ENCODE results near the gene RRM1. TPM values are rescaled to one million over a fixed set of nuclear protein-coding genes. Genes with fewer than 3 reads are reported as not detected.
"Not testable (repeated sequence)": the region's sequence is repeated elsewhere in the genome, so short reads cannot be mapped to it uniquely, and the experiment has no call there.

RRM1 gene
- total and polyA plus RNA-seq, 10 of the 15 experiments (the other 5 are each of a cell fraction or from before 2014, with no cell fraction given) = 94.0 to 255 (median 148) TPM

DNA sequence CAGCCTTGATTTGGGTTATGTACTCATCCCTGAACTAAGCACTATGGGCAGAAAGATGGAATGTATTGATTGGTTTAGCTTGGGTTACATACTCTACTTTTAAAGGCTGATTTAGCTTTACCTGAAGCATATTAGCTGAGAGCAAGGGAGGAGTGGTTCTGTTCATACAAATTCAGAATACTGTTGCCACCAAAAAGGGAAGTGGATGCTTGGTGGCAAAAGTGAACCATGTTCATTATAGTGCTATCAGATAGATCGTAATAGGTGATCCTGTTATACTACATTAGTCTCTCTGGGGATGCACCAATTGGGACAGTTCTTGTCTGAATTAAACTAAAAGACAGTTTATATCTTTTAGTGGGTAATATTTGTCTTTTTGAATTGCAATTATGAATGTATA is 44.5 kb upstream of the RRM1 start:
- no TSS peak for BruUV-seq (replicated peaks)
- no peaks in the 10 kb centered on the region for H3K4me1 ChIP-seq (ENCODE audit: control insufficient read depth, insufficient read depth, low read length)
- no peaks in the 10 kb centered on the region; a peak in 2 of 4 replicates for H3K36me3 ChIP-seq (ENCODE audit: control insufficient read depth in 2 of 2, insufficient read depth in 2 of 2, low read length in 1 of 2)
- no peak overlapping the region for H3K4me3 ChIP-seq
- H3K27me3 ChIP-seq (replicated peaks in 1 of 2; ENCODE audit: control insufficient read depth in 2 of 2, insufficient read depth in 2 of 2, low read length in 1 of 2) = no peaks in the 10 kb centered on the region
- ATAC-seq = no peak
- no peaks in the 10 kb centered on the region for H3K79me2 ChIP-seq (ENCODE audit: control insufficient read depth, insufficient read depth, low read length)
- FAIRE-seq = no peak
- intact Hi-C loops (cut with micrococcal nuclease; ENCODE audit: unreplicated experiment) = no loop called here
- WGBS (ENCODE audit: insufficient coverage, insufficient replicate concordance, low lambda C conversion rate, missing lambda C conversion rate) = 50% methylated on average over 1 of the region's 1 CpG
- in situ Hi-C loops (cut with MboI) = no loop called here
- H3K4me2 ChIP-seq (ENCODE audit: control insufficient read depth, insufficient read depth) = no peak overlapping the region
- RAD21 ChIA-PET (ENCODE audit: unreplicated experiment) = interaction anchor here (1.7 kb wide), 1 partner anchor 201 kb away, joined by 5 read pairs; no protein-coding TSS in a partner anchor
- no peak overlapping the region for H3K27ac ChIP-seq (ENCODE audit: control insufficient read depth, insufficient read depth)
- no peak for DNase-seq (ENCODE audit: low read depth, low spot score)
- no peak overlapping the region for H3K9ac ChIP-seq (ENCODE audit: control insufficient read depth, insufficient read depth, low read length)
- CTCF ChIA-PET = interaction anchor here (1.5 to 1.7 kb wide), 3 partner anchors 196 to 201 kb away, joined by 4 to 5 read pairs (median 5); no protein-coding TSS in a partner anchor
- SMC1A ChIA-PET (ENCODE audit: uncharacterized antibody, unreplicated experiment) = interaction anchor here (0.8 to 1.5 kb wide), 5 partner anchors 11 to 201 kb away, joined by 3 to 5 read pairs (median 3); no protein-coding TSS in a partner anchor
- POLR2A ChIA-PET = interaction anchor here (0.6 kb wide), 1 partner anchor 127 kb away, joined by 4 read pairs; no protein-coding TSS in a partner anchor
- H2AFZ ChIP-seq (ENCODE audit: control insufficient read depth, low read depth, low read length) = no peak overlapping the region
- TF ChIP-seq, protein P1, sequence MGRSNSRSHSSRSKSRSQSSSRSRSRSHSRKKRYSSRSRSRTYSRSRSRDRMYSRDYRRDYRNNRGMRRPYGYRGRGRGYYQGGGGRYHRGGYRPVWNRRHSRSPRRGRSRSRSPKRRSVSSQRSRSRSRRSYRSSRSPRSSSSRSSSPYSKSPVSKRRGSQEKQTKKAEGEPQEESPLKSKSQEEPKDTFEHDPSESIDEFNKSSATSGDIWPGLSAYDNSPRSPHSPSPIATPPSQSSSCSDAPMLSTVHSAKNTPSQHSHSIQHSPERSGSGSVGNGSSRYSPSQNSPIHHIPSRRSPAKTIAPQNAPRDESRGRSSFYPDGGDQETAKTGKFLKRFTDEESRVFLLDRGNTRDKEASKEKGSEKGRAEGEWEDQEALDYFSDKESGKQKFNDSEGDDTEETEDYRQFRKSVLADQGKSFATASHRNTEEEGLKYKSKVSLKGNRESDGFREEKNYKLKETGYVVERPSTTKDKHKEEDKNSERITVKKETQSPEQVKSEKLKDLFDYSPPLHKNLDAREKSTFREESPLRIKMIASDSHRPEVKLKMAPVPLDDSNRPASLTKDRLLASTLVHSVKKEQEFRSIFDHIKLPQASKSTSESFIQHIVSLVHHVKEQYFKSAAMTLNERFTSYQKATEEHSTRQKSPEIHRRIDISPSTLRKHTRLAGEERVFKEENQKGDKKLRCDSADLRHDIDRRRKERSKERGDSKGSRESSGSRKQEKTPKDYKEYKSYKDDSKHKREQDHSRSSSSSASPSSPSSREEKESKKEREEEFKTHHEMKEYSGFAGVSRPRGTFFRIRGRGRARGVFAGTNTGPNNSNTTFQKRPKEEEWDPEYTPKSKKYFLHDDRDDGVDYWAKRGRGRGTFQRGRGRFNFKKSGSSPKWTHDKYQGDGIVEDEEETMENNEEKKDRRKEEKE (IDR thresholded peaks at IDR 0.05) = no peak
- no peak for TF ChIP-seq STAT3 (IDR thresholded peaks at IDR 0.05; ENCODE audit: low read depth, low read length)
- TF ChIP-seq SPI1 (IDR thresholded peaks at IDR 0.05; ENCODE audit: borderline replicate concordance, insufficient read depth, low read depth, low read length) = peak; percentile 70; the same call in 1 of the 2 replicates
- no peak for TF ChIP-seq GATAD2B (conservative IDR thresholded peaks at IDR 0.05; ENCODE audit: low read depth)
- TF ChIP-seq NR2F1 (conservative IDR thresholded peaks at IDR 0.05) = no peak
- H3K9me3 ChIP-seq (replicated peaks; ENCODE audit: control insufficient read depth, insufficient read depth, low read length) = no peaks in the 10 kb centered on the region; the same call in 2 of the 3 replicates
- no peaks in the 10 kb centered on the region for H4K20me1 ChIP-seq (ENCODE audit: control insufficient read depth, insufficient read depth)

DNA sequence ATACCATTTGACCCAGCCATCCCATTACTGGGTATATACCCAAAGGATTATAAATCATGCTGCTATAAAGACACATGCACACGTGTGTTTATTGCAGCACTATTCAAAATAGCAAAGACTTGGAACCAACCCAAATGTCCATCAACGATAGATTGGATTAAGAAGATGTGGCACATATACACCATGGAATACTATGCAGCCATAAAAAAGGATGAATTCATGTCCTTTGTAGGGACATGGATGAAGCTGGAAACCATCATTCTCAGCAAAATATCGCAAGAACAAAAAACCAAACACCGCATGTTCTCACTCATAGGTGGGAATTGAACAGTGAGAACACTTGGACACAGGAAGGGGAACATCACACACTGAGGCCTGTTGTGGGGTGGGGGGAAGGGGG is 41.4 kb upstream of the RRM1 start:
- WGBS (ENCODE audit: insufficient coverage, insufficient replicate concordance, low lambda C conversion rate, missing lambda C conversion rate) = 100% methylated on average over 3 of the region's 4 CpGs
- SMC1A ChIA-PET (ENCODE audit: uncharacterized antibody, unreplicated experiment); ATAC-seq; RAD21 ChIA-PET (ENCODE audit: unreplicated experiment); H3K9ac ChIP-seq (ENCODE audit: control insufficient read depth, insufficient read depth, low read length); H3K27ac ChIP-seq (ENCODE audit: control insufficient read depth, insufficient read depth); intact Hi-C loops (cut with micrococcal nuclease; ENCODE audit: unreplicated experiment); H3K79me2 ChIP-seq (ENCODE audit: control insufficient read depth, insufficient read depth, low read length); H3K4me1 ChIP-seq (ENCODE audit: control insufficient read depth, insufficient read depth, low read length); H3K9me3 ChIP-seq (replicated peaks; ENCODE audit: control insufficient read depth, insufficient read depth, low read length); in situ Hi-C loops (cut with MboI); H4K20me1 ChIP-seq (ENCODE audit: control insufficient read depth, insufficient read depth); H3K4me2 ChIP-seq (ENCODE audit: control insufficient read depth, insufficient read depth); H3K4me3 ChIP-seq; H3K27me3 ChIP-seq (replicated peaks in 1 of 2; ENCODE audit: control insufficient read depth in 2 of 2, insufficient read depth in 2 of 2, low read length in 1 of 2); H2AFZ ChIP-seq (ENCODE audit: control insufficient read depth, low read depth, low read length); FAIRE-seq; BruUV-seq (replicated peaks); DNase-seq (ENCODE audit: low read depth, low spot score); POLR2A ChIA-PET: not testable (repeated sequence)
- CTCF ChIA-PET = interaction anchor here (8.4 kb wide), 1 partner anchor 201 kb away, joined by 145 read pairs; the partner anchor contains the start of gene STIM1
- peaks cover 0 to 13% of the 10 kb centered on the region in 2 experiments; a peak in 3 of 4 replicates for H3K36me3 ChIP-seq (ENCODE audit: control insufficient read depth in 2 of 2, insufficient read depth in 2 of 2, low read length in 1 of 2)
